ENCODE results near the gene EIF3F. TPM values are rescaled to one million over a fixed set of nuclear protein-coding genes. Genes with fewer than 3 reads are reported as not detected.

EIF3F gene
- total and polyA plus RNA-seq, 2 of the 13 experiments (the other 11 are each of a cell fraction or from before 2014, with no cell fraction given): 109 to 191 TPM

GRCh38 chr11:7967826-7968225 lies 19.3 kb upstream of the EIF3F start (continued):
- no peak for TF ChIP-seq TIGD3 (CRISPR knock-in tag; IDR thresholded peaks at IDR 0.05; ENCODE audit: borderline replicate concordance)
- no peak for TF ChIP-seq SNAI1 (CRISPR knock-in tag; IDR thresholded peaks at IDR 0.05; ENCODE audit: borderline replicate concordance)
- TF ChIP-seq ZBTB25 (CRISPR knock-in tag; IDR thresholded peaks at IDR 0.05): no peak
- no peak for TF ChIP-seq GABPA (IDR thresholded peaks at IDR 0.05; ENCODE audit: low read depth, low read length)
- no peak for TF ChIP-seq GABPA (CRISPR knock-in tag; IDR thresholded peaks at IDR 0.05; ENCODE audit: low read depth)
- no peak for TF ChIP-seq THRA (CRISPR knock-in tag; IDR thresholded peaks at IDR 0.05; ENCODE audit: borderline replicate concordance)
- TF ChIP-seq ZNF761 (CRISPR knock-in tag; conservative IDR thresholded peaks at IDR 0.05): no peak
- TF ChIP-seq TERF1 (CRISPR knock-in tag; IDR thresholded peaks at IDR 0.05): no peak
- no peak for TF ChIP-seq ZNF317 (CRISPR knock-in tag; IDR thresholded peaks at IDR 0.05)

All from HepG2 (cell line).